Activated CD4-positive, CD25-positive, alpha-beta regulatory T cell treated with anti-CD3 and anti-CD28 coated beads, Interleukin-2, amount 50 U/mL, for 16 hours (primary cell): Measurements from ENCODE around the gene GREB1.

Source experiments
- DNase-seq: peaks from one replicate; pipeline ENCODE4 v3.0.0-alpha.2; 2020; ENCODE audit warnings: low read depth, low spot score

The GREB1 gene

DNA sequence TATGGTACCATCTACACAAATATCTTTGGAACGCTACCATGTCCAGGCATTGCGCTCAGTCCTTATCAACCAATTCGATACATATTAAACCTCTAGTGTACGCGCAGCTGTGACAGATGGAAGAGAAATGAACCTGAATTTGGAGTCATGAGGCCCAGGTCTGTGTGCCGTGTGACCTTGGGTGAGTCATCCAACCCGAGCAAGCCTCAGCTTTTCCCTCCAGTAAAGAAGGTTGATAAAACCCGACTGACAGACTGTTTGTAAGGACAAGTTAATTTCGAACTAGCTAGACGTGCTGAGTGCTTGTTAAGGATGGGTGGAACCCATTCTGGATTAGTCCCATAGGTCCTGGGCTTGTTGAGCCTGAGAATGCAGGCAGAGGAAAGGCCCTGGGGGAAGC, 28.2 kb downstream of the GREB1 start:
- no peak for DNase-seq

- no peak for DNase-seq
Observed at GRCh38 chr2:11562476-11562875, 28.6 kb downstream of the GREB1 start.

- no peak for DNase-seq
Observed at GRCh38 chr2:11563784-11564666, 30.2 kb downstream of the GREB1 start.

GRCh38 chr2:11564816-11565567, 31.1 kb downstream of the GREB1 start:
- DNase-seq, result no peak

DNA sequence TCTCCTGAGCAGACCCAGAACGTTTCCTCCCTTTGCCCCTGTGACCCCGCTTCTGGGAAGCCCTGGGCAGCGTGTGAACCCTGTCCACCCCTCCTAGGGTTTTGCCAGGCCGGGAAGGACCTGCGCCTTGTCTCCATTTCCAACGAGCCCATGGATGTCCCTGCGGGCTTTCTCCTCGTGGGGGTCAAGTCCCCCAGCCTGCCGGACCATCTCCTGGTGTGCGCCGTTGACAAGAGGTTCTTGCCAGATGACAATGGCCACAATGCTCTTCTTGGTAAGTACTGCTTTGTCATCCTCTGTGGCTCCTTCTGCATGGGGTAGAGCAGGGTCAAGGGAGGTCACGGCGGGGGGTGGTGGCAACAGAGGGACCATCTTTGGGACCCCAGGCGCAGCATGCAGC, 32.5 kb downstream of the GREB1 start:
- DNase-seq, result no peak

GRCh38 chr2:11567631-11568031, 33.8 kb downstream of the GREB1 start:
- DNase-seq, result no peak

DNA sequence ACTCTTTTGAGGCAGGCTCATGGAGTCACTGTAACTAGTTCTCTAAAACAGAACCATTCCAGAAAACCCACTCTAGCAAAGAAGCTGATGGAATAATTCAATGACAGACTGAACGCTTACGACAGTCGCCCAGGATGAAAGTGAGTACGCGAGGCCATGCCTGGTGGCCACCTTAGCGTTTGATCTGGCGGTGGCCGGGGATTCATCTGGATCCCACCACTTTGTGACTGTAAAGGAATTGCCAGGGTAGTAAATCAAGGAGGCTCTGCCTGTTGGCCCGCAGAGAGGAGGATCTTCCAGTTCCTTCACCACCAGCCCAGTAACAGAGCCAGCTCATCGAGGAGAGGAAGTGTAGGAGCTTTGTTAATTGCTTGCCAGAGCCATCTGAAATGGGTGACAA, 34.6 kb downstream of the GREB1 start:
- no peak for DNase-seq

GRCh38 chr2:11569636-11570035, 35.8 kb downstream of the GREB1 start:
- DNase-seq, result no peak

DNA sequence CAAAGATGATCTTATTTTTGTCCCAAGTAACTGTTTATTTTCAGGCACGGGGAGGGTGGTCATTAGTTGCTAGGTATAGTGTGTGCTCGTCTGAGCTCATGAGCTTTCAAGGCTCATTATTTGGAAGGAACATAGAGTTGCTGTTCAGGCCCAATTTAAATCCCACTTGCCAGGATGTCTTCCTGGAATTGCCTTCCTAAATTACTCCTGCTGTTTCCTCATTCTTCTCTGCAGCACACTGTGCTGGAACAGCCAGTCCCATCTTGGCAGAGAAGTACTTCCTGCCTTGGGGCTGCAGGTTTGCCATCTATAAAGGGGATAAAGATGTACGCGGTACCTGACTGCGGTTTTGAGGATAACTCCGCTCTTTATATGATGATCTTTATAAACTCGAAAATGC, 37.3 kb downstream of the GREB1 start:
- DNase-seq, result no peak

DNA sequence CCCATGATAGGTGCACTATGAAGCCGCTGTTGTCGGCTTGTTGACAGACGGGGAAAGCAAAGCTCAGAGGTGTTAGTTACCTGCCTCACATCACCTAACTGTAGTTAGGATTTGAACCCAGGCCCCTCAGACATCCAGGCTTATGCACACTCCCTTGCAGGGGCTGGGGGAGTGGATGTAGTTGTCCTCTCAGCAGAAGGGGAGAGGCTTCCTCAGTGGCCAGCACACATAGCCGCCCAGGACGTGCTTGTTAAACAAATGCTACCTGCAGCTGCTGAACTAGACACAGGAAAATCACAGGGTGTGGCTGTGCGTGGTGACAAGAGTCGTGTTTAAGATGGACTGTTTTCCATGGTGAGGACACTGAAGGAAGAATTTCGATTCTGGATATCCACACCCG, 39.2 kb downstream of the GREB1 start:
- no peak for DNase-seq

- DNase-seq, result no peak
Observed at GRCh38 chr2:11573418-11574175, 39.8 kb downstream of the GREB1 start.

- DNase-seq, result no peak
Observed at GRCh38 chr2:11574176-11575046, 40.6 kb downstream of the GREB1 start.

DNA sequence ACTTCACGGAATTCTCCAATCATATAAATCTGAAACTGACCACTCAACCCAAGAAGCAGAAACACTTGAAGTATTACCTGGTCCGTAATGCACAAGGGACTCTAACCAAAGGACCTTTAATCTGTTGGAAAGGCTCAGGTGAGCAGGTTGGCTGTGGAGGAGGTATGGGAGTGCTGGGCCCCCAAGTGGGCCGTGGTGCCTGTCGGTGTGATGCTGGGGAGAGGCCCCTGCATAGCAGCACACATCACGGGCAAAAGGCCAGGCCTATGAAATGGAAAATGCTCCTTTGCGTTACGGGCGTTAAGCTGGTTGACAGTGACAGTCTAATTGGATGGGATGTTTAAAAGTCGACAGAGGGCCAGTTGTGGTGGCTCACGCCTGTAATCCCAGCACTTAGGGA, 42.6 kb downstream of the GREB1 start:
- no peak for DNase-seq

DNA sequence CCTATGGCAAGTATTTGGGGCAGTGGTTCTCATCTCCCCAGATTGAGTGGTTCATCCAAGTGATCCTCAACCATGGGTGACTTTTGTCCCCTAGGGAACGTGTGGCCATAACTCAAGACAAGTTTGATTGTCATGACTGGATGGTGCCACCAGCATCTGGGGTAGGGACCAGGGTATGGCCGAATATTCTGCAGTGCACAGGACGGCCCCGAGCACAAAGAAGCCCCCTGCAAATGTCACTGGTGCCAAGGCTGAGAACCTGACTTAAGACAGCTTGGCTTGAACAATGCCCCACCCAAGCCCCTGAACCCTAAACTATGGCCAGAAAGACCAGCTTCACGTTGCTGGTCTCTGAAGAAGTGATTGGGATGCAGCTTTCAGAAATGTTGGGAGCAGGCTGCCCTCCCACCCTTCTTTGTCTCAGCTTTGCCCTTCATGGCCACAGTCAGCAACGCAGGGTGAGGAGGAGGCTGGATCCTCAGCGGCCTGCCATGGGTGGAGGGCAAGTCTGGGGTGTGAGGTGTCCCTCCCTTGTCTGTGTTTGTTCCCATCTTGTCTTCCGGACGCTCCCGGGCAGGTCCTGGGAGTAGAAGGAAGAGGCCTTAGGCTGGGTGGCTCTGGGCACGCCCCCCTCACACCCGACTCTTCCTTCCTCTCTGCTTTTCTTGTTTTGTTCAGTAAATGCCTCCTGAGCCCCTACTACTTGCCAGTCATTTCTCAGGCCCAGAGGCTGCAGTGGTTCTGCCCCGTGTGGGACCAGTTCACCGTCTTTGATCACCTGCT, 43.4 kb downstream of the GREB1 start:
- DNase-seq, result no peak

DNA sequence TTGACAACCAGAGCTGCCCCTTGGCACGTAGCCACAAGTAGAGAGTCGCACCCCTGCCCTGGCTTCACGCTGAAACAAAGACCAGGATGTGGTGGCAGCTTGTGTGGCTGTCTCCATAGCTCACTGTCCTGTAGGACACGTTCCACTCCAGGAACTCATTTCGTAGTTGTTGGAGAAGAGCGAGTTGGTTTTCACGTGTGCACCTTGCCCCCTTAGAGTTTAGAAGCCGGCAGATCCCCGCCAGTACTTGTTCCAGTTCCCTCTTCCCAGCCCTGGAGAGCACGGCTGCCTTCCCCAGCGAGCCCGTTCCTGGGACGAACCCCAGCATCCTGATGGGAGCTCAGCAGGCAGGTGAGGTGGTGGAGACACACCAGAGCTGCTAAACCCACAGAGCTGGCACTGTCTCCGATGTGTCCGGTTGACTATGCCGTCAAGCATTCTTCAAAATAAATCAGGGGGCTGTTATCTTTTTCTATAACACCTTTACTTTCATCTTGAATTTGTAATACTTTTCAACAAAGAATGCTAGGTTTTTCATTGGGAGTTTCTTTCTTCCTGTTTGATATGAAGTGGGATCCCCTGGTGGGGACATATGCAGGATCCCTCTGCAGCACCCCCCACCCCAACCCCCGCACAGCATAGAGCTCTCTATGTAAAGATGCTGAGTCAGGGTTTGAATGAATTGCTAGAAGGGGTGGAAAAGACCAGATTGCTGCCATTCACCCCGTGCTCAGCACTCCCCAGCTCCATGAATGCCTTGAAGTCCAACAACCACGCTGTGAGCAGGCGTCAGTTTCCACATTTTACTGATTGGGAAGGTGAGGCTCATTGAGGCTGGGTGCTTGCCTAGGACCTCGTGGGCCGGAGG, 44.5 kb downstream of the GREB1 start:
- DNase-seq, result no peak

- DNase-seq, result no peak
Observed at GRCh38 chr2:11578986-11579774, 45.3 kb downstream of the GREB1 start.

- DNase-seq, result no peak
Observed at GRCh38 chr2:11579867-11580659, 46.2 kb downstream of the GREB1 start.

DNA sequence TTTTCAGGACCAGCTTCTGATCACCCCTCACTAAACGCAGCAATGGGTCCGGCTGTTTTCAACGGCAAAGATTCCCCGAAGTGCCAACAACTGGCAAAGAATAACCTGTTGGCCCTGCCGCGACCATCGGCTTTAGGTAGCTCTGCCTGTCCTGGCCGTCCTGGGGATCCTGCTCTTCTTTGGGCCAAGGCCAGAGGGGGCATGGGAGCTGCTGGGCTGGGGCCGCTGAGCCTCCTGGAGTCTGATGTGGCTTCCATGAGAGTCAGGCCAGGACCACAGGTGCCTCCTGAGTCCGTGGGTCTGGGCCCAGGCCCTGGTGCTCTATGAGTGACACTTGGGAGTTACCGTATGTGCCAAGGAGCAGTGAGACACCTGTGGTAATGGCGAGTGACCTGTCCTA, 46.9 kb downstream of the GREB1 start:
- DNase-seq, result no peak
